Lower leg skin (tissue), 3 donors: ENCODE measurements around the gene ZNF155.

Experiments used
- POLR2A ChIP-seq, 2 donors: fragments of 450-650 bp; IDR thresholded peaks; one replicate each; pipeline ENCODE4 v1.6.1; 2016 to 2017; ENCODE audit warnings: antibody characterized with exemption in 2 of 2, mild to moderate bottlenecking in 1 of 2, moderate library complexity in 1 of 2
- TF ChIP-seq, protein P1 (sequence below), 3 donors: fragments of 450-650 bp; IDR thresholded peaks; one replicate each; pipeline ENCODE4 v1.5.1; 2016; ENCODE audit warnings: antibody characterized with exemption in 3 of 3, mild to moderate bottlenecking in 3 of 3, moderate library complexity in 2 of 3

- TF ChIP-seq, protein P1, sequence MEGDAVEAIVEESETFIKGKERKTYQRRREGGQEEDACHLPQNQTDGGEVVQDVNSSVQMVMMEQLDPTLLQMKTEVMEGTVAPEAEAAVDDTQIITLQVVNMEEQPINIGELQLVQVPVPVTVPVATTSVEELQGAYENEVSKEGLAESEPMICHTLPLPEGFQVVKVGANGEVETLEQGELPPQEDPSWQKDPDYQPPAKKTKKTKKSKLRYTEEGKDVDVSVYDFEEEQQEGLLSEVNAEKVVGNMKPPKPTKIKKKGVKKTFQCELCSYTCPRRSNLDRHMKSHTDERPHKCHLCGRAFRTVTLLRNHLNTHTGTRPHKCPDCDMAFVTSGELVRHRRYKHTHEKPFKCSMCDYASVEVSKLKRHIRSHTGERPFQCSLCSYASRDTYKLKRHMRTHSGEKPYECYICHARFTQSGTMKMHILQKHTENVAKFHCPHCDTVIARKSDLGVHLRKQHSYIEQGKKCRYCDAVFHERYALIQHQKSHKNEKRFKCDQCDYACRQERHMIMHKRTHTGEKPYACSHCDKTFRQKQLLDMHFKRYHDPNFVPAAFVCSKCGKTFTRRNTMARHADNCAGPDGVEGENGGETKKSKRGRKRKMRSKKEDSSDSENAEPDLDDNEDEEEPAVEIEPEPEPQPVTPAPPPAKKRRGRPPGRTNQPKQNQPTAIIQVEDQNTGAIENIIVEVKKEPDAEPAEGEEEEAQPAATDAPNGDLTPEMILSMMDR (IDR thresholded peaks at IDR 0.05): no peak
- no peak for TF ChIP-seq POLR2A (IDR thresholded peaks at IDR 0.05)
These were observed 48.1 kb downstream of the ZNF155 start for GRCh38 chr19:44032001-44032610.
